T1000 (cell line): ENCODE measurements around the gene FAM53A.
"Not testable (repeated sequence)": the region's sequence is repeated elsewhere in the genome, so short reads cannot be mapped to it uniquely, and the experiment has no call there.

Source experiments
- DNase-seq: peaks from one replicate; lab custom pipeline; 2025; ENCODE audit warnings: mixed read lengths; lab: John Stamatoyannopoulos, UW

FAM53A gene

DNA sequence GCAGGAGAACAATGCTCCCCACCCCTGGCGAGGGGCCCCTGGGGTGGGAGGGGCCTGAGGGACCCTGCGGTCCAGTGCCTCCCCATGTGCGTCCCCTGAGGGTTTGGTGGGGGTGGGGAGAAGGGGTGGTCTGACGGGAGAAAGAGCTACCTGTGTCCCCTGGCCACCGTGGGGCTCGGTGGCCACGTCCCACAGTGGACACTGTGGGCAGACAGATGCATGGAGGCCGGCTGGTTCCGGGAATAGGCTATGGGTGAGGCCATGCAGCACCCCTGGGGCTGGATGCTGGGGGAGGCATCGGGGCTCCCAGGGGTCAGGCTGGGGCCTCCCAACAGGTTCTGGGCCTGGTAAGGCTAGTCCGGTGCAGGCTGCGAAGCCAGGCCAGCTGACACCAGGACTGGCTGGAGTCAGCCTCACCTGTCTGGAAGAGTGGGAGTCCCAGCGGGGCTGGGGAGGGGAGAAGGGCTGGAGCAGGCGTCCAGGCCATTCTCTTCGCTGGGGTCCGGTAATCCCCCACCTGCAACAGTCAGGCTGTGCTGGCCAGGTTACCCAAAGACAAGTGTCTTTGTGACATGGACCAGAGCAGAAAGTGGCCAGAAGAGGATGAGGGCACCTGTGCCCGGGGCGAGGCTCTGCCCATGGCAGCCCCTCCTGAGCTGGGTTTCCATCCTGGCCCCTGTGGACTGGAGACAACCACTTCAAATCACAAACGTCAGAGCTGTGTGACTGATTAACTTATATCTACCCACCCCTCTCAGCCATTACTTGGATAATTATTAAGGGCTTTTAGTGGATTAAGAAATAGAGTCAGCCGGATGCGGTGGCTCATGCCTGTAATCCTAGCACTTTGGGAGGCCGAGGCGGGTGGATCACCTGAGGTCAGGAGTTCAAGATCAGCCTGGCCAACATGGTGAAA is 1.4 kb upstream of the FAM53A start:
- DNase-seq: no peak

DNA sequence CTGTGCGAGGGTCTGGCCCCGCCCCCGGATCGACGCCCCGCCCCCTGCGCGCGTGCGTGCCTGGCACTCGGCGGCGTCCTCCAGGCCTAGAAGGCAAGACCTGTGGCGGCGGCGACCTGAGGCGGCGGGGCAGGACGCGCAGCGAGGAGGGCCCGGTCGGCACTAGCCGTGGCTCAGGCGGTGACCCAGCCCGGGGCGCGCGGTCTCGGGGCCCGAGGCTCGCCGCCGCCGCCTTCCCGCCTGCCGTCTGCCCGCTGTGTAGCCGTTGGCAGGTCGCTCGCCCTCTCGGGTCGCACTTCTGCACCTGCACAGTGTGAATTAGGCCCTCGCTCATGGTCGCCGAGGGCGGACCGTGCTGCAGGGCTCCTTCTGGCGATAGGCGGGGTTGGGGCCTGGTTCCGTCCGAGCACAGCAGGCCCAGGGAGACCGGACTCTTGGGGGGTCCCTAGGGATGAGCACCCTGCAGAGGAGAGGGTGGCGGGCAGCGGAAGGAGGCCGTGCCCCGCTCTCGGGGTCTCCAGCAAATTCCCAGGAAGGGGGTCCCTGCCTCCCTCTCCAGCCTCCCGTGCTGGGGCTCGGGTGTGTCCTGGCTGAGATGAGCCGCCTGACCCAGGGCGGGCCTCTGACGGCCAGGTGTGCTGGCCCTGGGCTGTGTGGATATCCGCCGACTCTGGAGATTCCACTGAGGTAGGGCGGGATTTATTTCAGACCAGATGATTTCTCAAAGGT is 557 bp upstream of the FAM53A start:
- no peak for DNase-seq

DNA sequence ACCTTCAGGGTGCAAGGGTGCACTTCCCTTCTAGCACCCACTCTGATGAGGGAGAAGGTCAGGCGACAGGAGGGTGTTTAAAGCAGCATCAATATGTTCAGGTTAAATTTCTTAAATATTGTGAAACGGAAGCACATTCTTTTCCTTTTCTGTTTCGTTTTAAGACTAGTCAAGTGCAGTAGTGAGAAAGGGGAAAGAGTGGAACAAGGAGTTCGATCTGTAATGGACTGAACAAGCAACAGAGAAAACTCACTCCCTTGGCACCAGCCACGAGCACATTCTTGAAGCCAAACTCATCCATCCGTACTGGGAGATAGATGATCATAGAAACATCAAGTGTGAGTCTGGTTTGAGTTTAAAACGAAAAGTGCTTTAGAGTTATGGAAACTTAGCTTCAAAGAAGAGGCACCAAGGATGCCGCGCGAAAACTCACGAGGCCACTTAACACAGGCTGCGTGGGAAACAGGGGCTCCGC is 815 bp downstream of the FAM53A start:
- peak; percentile 50 for DNase-seq

DNA sequence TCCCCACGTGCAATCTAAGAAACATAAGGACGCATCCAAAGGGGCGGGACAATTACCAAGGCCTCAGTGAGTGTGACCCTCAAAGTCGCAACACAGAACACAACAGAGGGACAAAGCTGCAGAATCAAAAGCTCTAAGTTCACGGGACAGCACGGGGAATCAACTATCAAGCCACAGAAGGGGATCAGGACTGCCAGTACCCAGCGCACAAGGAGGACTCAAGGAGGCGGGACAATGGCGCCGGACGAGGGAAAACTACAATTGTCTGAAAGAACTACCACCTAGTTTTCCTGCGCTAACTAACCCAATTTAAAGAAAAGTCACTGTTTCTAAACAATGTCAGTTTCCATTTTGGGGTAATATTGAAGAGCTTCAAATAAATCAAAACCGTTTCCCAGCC is 1.3 kb downstream of the FAM53A start:
- no peak for DNase-seq

DNA sequence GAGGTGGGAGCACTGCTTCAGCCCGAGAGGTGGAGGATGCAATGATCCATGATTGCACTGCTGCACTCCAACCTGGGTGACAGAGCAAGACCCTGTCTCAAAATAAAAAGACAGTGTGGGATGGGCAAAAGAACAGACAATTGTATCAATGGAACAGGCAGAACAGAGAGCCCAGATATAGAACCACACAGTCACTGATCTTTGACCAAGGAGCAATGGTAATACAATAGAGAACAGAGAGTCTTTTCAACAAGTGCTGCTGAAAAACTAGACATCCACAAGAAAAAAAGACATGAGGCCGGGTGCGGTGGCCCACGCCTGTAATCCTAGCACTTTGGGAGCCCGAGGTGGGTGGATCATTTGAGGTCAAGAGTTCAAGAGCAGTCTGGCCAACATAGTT is 5.9 kb downstream of the FAM53A start:
- DNase-seq: no peak

DNA sequence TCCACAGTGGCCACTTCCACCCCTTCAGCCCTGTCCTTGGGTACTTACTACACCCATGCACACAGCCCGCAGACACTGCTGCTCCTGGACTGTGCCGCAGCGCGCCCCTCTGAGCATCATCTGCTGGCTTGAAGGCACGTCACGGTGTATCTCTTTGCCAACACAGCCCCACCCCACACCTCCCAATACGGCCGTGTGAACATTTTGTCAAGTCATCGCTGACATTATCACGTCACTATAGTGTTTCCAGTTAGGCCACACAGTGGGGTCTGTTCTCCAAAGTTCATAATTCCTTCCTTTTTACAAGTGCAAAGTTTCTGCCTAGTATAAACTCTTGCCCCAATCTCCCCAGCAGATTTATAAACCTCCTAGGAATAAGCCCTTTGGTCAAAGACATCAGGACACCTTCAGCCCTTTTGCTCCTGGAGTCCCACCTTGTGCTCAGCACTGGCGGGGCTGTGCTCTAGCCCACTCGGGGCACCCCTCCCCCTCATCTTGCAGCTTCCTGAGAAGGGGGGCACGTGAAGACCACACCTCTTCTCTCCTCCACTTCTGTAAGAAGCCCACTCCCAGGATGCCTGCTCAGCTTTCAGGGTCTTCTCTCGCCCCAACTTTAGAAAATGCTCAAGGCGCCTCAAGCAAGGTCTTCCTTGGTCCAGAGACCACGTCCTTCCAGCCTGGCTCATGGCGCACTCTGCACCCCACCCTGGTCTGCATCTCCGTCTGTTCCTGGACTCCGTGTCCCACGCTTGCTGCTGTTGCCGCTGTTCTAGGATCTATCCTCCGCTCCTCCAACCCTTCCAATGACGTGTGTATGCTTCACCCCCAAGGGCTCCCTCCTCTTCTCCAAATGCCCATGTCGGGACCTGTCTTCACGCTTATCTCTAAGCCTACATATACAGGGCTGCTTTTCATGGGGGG is 7.2 kb downstream of the FAM53A start:
- DNase-seq: no peak

DNA sequence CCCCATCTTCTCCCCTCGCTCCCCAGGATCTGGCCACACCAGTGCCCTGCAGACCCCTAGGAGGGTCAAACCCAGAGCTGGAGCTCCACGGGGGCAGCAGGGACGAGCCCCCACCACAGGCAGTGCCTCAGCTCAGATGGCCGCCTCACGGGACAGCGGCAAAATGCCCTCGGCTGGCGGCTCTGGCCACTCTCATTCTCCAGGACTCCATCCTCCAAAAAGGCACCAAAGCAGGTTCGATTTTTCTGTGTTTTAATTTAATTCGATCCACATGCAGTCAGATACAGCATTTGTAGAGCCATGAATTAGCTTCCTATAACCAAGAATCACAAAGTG is 8.3 kb downstream of the FAM53A start:
- DNase-seq: no peak

DNA sequence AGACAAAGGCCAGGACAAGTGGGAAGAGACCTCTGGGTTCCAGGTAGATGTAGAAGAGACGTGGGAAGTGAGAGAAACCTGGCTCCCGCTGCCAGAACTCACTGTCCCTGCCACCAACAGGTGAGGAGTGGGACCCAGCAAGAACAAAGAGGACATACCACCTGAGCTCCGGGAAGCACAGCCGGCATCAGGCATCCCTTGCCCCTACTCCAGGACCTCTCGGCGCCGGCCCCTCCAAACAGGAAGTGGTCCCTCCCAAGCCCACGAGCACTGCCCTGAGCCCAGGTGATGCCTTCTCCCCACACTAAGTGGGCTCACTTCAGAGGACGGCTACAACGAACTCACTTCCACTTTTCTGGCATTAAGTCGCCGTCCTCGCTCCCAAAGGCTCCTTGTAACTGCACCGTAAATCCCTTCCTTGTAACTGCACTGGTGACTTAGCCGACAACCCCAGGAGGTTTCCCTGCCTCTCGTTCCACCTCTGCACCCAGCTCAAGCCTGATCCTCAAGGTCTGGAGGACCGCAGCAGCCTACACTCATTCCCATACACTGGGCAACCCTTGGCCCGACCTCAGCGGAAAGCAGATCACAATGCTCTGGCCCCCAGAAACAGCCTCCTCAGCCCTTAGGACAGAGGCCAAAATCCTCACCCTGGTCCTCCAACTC is 8.8 kb downstream of the FAM53A start:
- DNase-seq: no peak

DNA sequence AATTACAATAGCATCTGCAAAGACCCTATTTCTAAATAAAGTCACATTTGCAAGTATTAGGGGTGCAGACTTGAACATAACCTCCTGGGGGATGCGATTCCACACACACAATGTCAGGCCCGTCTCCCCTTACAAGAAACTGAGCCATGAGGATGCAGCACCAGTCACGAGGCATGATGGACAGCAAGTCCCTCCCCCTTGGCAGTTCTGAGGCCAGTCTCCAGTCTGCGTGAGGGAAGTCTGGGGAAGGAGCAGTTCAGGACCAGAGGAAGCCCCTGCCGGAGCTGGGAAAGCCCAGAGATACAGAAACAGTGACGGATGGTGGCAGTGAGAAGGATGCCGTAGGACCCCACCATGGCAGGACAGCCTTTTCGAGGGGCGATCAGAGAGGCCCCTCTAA is 9.4 kb downstream of the FAM53A start:
- DNase-seq: no peak

DNA sequence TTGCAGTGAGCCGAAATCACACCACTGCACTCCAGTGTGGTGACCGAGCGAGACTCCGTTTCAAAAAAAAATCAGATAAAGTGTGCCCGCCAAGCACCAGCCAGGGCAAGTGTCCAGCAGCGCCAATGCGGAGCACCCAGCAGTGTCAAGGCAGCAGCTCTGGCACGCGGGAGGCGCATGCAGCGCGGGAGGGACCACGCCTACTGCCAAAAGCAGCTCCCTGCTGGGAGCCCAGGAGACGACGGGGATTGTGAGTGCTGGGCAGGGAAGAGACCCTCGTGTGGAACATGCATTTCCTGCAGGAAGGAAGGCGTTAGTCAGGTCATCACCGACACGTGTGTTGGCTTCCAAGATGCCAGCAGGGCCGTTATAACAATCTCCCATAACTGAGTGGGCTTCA is 10.4 kb downstream of the FAM53A start:
- DNase-seq: no peak

DNA sequence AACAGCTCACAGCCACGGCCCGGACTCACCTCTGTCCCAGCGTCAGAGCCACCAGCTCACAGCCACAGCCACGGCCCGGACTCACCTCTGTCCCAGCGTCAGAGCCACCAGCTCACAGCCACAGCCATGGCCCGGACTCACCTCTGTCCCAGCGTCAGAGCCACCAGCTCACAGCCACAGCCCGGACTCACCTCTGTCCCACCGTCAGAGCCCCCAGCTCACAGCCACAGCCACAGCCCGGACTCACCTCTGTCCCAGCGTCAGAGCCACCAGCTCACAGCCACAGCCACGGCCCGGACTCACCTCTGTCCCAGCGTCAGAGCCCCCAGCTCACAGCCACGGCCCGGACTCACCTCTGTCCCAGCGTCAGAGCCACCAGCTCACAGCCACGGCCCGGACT is 13.1 kb downstream of the FAM53A start:
- not testable (repeated sequence) for DNase-seq

DNA sequence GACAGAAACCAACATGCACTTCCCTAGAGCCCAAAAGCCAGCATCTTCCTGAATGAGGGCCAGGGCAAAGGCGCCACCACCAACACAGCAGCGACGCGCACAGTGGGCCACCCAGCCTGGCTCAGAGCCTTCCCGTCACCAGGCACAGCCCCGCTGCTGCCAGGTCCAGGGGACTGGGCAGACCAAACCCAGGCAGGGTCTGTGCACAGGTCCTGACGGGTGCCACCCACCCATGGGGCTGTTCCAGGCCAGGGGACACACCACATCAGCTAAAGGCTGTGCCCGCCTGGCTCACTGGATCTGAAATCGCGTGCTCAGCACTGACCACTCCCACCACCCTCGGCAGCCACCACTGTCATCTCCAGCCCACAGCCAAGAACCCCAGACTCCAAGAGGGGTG is 13.8 kb downstream of the FAM53A start:
- no peak for DNase-seq

DNA sequence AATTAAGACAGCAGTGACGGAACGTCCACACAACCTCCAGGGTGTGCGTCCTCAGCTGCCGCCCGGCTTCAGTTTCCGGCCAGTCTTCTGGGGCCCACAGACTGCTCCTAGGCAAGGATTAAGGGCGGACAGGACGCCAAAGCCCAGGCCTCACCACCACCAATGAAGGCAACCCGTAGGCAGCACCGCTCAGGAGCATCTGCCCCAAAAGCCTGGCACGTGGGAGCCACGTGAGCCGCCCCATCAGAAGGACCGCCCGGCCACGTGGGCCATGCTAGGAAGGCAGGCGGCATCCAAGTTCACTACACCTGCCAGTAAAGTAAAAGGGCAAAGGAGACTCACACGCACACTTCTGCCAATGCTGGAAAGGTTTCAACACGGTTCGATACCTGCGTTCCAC is 14.3 kb downstream of the FAM53A start:
- DNase-seq: no peak

DNA sequence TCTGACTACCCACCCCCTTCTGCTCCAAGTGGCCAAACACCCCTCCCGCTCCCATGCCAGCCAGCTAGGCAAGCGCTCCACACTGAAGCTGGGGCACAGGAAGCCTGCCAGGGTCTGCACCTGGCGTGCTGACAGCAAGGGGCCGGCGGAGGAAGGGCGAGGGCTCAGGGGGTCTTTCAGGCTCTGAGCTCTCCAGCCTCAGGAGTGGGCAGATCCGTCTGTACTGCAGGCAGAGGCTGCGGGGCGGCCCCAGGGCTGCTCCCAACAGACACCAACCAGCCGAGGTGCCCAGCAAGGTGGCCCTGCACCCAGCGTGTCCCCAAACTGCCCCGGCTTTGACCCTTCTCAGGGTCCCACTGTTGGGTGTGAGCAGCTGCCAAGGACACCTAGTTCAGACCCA is 14.8 kb downstream of the FAM53A start:
- no peak for DNase-seq

DNA sequence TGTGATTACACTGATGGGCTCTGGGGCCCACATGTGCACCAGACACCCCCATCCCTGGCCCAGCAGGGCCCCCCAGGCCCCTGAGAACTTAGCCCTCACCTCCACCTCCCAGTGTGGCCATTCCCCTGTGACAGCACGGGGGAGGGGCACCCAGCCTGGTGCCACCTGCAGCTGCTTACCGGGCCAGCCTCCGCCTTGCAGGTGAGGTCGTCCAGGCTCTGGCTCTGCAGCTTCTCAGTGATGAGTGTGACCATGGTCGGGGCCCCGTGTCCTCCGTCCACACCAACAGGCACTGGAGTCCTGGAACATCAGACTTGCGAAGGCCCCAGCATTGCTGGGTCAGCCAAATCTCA is 15.6 kb downstream of the FAM53A start:
- no peak for DNase-seq

DNA sequence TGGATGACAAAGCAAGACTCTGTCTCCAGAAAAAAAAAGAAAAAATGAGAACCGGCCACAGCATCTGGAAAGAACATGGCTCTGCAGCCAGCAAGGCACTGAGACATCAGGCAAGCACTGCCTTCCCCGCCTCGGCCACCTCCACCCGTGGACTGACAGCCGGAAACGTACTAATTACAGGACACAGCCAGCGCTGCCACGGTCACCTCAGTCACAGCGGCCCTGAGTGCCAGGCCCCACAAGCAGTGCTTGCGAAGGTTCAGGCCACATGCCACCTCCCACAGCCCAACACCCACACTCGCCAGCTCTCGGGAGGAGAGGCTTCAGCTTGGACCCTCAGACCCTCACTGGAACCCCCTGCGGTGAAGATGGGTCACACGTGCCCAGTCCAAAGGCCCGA is 16.8 kb downstream of the FAM53A start:
- DNase-seq: no peak

DNA sequence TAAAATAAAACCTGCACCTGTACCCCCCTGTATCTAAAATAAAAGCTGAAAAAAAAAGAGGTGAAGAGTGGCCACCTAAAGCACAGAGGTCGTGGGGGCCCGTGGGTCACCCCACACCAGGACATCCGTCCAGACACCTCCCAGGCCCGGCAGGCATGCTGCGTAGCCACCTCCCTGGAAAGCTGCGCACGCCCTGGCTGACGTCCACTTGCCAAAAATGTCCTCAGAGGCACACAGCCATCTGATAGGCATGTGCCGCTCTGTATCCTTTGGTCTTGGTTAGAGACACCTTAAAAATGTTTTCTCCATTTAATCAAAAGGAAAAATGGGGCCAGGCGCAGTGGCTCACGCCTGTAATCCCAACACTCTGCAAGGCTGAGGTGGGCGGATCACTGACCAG is 17.7 kb downstream of the FAM53A start:
- no peak for DNase-seq

DNA sequence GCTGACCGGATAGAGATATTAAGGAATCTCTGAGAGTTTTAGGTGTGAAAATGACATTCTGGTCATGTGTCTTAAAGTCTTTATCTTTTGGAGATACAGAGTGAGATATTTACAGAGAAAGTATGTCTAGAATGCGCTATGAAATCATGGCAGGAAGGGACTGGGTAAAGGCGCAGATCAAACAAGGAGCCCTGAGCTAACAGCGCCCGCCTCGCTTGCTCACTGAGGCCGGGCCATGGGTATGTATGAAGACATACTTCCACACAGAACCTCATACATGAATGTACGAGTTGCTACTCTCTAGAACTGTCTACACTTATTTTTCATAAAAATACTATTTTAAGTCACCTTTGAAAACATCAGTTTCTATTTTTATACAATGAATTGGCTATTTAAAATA is 20.0 kb downstream of the FAM53A start:
- no peak for DNase-seq

DNA sequence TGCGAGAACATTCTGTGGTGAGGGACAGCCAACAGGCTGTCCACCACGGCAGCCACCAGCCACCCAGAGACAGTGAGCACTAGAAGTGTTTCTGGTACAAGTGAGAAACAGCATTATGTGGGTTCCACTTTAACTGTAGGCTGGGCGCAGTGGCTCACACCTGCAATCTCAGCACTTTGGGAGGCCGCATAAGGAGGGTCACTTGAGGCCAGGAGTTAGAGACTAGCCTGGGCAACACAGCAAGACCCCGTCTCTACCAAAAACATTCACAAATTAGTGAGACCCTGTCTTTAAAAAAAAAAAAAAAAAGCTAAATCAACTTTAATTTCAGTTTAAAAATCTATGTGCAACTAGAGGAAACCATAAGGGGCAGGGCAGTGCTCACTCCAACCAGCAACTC is 20.6 kb downstream of the FAM53A start:
- no peak for DNase-seq

DNA sequence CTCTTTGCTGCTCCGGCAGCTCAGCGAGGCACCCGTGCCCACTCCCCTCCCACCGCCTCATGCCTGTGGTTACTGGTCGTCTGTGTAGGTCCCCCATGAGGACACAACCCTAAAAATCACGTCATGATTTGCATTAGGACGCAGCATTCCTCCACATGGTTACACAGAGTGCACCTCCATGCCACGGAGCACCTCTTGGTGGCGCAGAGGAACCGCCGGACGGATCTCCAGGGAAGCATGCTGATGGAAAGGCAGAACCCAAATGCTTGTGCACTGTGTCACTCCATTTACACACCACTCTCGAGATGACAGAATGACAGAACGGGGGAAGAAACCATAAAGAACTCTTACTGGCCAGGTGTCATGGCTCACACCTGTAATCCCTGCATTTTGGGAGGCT is 22.4 kb downstream of the FAM53A start:
- DNase-seq: no peak

DNA sequence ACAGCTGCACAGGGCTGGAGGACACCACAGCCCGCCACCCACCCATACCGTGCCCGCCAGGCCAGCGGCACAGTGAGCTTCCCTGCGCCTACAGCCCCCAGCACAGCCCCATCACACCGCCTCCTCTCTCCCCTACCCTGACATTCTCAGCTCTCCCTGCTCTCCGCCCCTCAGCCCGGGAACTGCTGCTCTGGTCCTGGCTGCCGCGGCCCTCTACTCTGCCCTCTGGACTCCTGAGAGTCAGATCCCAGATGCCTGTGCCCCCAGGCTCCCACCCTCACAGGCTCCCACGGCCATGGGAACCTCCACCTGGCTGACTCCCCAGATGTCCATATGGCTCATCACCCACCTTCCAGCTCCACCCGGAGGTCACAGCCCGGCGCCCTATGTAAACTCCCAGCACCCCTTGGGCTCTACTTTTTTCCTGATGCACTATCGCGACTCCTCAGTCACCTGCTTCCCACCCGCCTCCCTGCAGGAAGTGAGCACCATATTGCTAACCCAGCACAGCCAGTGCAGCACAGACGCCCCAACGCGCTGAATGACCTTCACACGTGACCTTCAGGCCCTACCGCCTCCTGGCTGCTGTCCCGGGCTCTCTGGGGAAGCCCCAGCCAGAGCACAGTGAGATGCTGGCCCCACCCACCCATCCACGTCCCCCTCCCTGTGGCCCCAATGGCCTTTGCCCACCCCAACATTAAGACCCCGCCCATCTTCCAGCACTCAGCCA is 23.0 kb downstream of the FAM53A start:
- no peak for DNase-seq
